ENCODE measurements around the gene MEP1B. TPM values are rescaled to one million over a fixed set of nuclear protein-coding genes. Genes with fewer than 3 reads are reported as not detected.

Gene MEP1B
- total and polyA plus RNA-seq, 4 experiments from 2014 or later = not detected

DNA sequence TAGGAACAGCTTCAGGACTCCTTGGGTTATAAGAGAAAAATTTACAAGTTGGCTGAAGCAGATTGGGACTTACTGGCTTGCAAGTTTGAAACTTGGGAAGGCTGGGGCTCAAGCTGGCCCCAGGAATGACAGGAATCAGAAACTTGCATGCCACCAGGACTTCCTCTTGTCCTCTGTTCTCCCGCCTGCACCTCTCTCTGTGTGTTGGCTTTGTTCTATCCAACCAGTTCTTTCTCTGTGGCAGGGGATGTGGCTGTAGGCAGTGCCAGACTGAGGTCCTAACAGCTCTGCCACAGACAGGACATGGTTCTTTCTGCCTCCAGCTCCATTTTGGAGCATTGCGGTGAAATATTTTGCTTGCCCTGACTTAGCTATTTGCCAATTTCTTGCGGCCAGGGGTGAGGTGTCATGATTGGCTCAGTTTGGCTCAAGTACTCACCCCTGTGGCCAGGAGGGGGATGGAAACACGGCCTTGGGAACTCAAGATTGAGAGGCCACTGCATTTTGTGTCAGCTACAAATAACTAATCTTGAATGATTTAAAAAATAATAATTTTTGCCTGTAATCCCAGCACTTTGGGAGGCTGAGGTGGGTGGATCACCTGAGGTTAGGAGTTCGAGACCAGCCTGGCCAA, 48.9 kb downstream of the MEP1B start:
- H3K36me3 Mint-ChIP-seq = no peaks in the 10 kb centered on the region
- CTCF ChIA-PET (ENCODE audit: partially characterized antibody) = no interaction called here
- no peaks in the 10 kb centered on the region for H3K4me1 Mint-ChIP-seq
- Histone ChIP-seq H3K4me3 (ENCODE audit: low read length in 2 of 2) (no peak overlapping the region), H3K27ac (ENCODE audit: low read depth, low read length) (no peak overlapping the region), H3K36me3 (ENCODE audit: insufficient read depth, low read length) (no peaks in the 10 kb centered on the region), H3K9me3 (ENCODE audit: control insufficient read depth in 1 of 2, low read length in 2 of 2) (no peaks in the 10 kb centered on the region), H3K27me3 (ENCODE audit: insufficient read depth, low read length) (no peaks in the 10 kb centered on the region), H3K4me1 (ENCODE audit: insufficient read depth, low read length) (no peaks in the 10 kb centered on the region)
- no peak overlapping the region for H3K27ac Mint-ChIP-seq
- intact Hi-C loops (cut with micrococcal nuclease) = no loop called here
- POLR2A ChIA-PET (ENCODE audit: partially characterized antibody) = no interaction called here
- peaks cover 7 to 10% of the 10 kb centered on the region in 2 donors for H3K27me3 Mint-ChIP-seq
- no peak for DNase-seq
- no peak overlapping the region for H3K4me3 Mint-ChIP-seq
- peaks cover 0 to 4% (median 2%) of the 10 kb centered on the region in 8 donors for H3K9me3 Mint-ChIP-seq

DNA sequence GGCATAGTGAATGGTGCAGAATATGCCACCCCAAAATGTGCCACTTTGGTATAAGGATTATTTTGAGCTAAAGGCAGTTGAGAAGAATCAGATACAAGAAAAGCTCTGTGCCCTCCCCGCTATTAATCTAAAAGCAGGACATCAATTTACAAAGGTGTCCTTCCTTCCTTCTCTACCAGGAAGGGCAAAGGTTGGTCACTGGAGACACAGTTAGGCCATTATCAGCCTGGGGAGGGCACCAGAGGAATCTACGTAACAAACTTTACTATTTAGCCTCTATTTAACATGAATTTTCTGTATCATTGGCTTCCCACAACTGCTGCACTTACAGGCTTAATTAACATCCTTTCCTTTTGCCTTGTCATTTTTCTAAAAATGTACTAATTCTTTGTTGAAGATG, 52.6 kb downstream of the MEP1B start:
- H3K4me3 ChIP-seq (ENCODE audit: low read length in 2 of 2) = no peak overlapping the region
- no peaks in the 10 kb centered on the region for H3K36me3 ChIP-seq (ENCODE audit: insufficient read depth, low read length)
- H3K4me1 ChIP-seq (ENCODE audit: insufficient read depth, low read length) = no peaks in the 10 kb centered on the region
- ChIA-PET POLR2A (ENCODE audit: partially characterized antibody) (no interaction called here), CTCF (ENCODE audit: partially characterized antibody) (no interaction called here)
- H3K9me3 ChIP-seq (ENCODE audit: control insufficient read depth in 1 of 2, low read length in 2 of 2) = no peaks in the 10 kb centered on the region
- no peak overlapping the region for H3K4me3 Mint-ChIP-seq
- no peaks in the 10 kb centered on the region for H3K4me1 Mint-ChIP-seq
- no peaks in the 10 kb centered on the region for H3K27me3 ChIP-seq (ENCODE audit: insufficient read depth, low read length)
- H3K27ac Mint-ChIP-seq = no peak overlapping the region
- no peaks in the 10 kb centered on the region for H3K36me3 Mint-ChIP-seq
- H3K27ac ChIP-seq (ENCODE audit: low read depth, low read length) = no peak overlapping the region
- no peak for DNase-seq
- H3K9me3 Mint-ChIP-seq = no peaks in the 10 kb centered on the region
- H3K27me3 Mint-ChIP-seq = peaks cover 4 to 11% of the 10 kb centered on the region in 2 donors
- intact Hi-C loops (cut with micrococcal nuclease) = no loop called here

DNA sequence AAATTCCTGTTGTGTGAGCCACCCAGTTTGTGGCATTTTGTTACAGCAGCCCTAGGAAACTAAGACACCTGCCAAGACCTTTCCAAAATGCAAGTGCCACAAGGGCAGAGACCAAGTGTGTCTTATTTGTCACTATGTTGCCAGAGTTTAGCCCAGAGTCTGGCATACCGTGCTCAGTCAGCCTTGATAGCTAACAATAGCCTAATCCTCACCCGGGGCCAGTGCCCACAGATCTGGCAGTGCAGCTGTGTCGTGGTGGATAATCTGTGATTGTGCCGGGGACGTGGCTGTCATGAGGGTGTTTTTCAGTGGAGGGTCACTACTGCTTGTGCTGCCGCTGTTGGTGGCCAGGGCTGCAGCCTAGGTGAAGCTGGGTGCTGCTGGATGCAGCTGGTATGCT, 53.5 kb downstream of the MEP1B start:
- no peaks in the 10 kb centered on the region for H3K9me3 Mint-ChIP-seq
- Histone ChIP-seq H3K4me3 (ENCODE audit: low read length in 2 of 2) (no peak overlapping the region), H3K27ac (ENCODE audit: low read depth, low read length) (no peak overlapping the region), H3K36me3 (ENCODE audit: insufficient read depth, low read length) (no peaks in the 10 kb centered on the region), H3K27me3 (ENCODE audit: insufficient read depth, low read length) (no peaks in the 10 kb centered on the region), H3K9me3 (ENCODE audit: control insufficient read depth in 1 of 2, low read length in 2 of 2) (no peaks in the 10 kb centered on the region), H3K4me1 (ENCODE audit: insufficient read depth, low read length) (no peaks in the 10 kb centered on the region)
- no peak for DNase-seq
- no peaks in the 10 kb centered on the region for H3K36me3 Mint-ChIP-seq
- intact Hi-C loops (cut with micrococcal nuclease) = no loop called here
- CTCF ChIA-PET (ENCODE audit: partially characterized antibody) = no interaction called here
- H3K27ac Mint-ChIP-seq = no peak overlapping the region
- H3K4me1 Mint-ChIP-seq = no peaks in the 10 kb centered on the region
- H3K4me3 Mint-ChIP-seq = no peak overlapping the region
- peaks cover 2 to 9% of the 10 kb centered on the region in 2 donors for H3K27me3 Mint-ChIP-seq
- POLR2A ChIA-PET (ENCODE audit: partially characterized antibody) = no interaction called here

DNA sequence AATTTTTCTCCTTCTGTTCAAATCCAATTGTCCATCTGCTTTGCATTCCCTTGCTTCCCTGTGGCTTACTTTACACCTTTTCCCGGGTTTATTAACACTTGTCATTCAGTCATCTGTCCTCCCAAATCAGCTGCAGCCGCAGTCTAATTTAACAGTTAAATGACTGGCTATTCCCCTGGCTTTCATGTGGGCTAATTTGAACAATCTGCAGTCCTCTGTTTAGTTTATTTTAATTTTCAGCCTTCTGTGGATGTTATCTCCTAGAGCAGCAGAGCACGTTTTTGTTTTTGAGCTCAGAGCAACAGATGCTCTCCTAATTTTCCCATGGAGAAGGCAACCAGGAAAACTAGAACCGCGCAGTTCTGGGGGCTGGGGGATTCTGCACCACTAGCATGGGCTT, 55.0 kb downstream of the MEP1B start:
- CTCF ChIA-PET (ENCODE audit: partially characterized antibody) = no interaction called here
- Mint-ChIP-seq H3K36me3 (no peaks in the 10 kb centered on the region), H3K27me3 (peaks cover 9 to 14% of the 10 kb centered on the region in 2 donors), H3K4me3 (no peak overlapping the region), H3K27ac (no peak overlapping the region), H3K4me1 (no peaks in the 10 kb centered on the region), H3K9me3 (no peaks in the 10 kb centered on the region)
- no peaks in the 10 kb centered on the region for H3K9me3 ChIP-seq (ENCODE audit: control insufficient read depth in 1 of 2, low read length in 2 of 2)
- H3K4me1 ChIP-seq (ENCODE audit: insufficient read depth, low read length) = no peaks in the 10 kb centered on the region
- no peak overlapping the region for H3K27ac ChIP-seq (ENCODE audit: low read depth, low read length)
- POLR2A ChIA-PET (ENCODE audit: partially characterized antibody) = no interaction called here
- no peak overlapping the region for H3K4me3 ChIP-seq (ENCODE audit: low read length in 2 of 2)
- intact Hi-C loops (cut with micrococcal nuclease) = no loop called here
- no peaks in the 10 kb centered on the region for H3K27me3 ChIP-seq (ENCODE audit: insufficient read depth, low read length)
- no peak for DNase-seq
- H3K36me3 ChIP-seq (ENCODE audit: insufficient read depth, low read length) = no peaks in the 10 kb centered on the region

DNA sequence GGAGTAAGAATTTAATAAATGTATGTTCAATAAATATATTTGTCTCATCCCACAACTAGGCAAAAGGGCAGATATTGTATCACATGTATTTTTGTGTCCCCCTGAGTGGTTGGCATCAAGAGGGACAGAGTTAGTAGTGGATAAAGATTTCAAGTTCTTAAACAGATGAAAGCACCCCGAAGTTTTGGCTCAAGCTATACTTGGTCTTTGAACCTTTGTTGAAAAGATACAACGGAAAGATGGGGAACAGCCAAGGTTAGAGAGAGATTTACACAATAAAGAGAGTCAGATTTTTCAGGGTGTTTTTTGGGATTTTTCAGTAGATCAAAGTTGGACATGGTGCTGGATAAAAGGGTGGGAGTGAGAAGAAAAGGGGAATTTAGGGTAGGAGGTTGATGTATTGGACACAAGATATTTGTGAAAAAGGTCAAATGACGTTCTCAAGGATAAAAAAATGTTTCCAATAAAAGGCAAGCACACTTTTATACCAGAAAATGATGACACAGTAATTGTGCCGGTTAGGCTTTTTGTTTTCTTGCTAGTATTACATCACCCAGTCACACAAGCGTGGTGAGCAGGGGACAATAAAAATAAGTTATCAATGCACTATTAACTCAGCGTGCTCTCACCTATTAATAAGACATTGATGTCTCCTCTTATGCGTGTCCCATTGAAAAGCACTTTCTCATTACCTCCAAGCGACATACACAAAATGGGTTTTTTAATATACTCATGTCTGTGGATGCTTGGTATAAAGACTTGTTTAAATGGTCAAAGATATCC, 59.5 kb downstream of the MEP1B start:
- POLR2A ChIA-PET (ENCODE audit: partially characterized antibody) = no interaction called here
- H3K36me3 Mint-ChIP-seq = no peaks in the 10 kb centered on the region

DNA sequence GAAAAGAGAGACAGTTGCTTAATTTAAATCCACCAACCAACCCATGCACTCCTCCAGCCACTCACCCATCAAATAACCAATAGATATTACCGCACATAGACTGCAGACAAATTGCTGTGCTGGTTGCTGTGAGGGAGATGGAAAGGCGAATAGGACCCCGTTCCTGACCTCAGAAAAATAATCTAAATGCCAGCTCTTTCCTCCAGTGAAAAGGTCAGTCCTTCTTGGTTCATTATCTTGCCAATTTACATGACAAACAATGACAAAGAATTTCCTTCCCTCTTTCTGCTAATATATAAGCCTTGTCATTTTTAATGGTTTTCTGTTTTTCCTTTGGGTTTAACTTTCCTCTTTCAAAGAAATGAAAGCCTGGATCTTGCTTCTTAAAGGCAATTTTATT, 61.6 kb downstream of the MEP1B start:
- Histone ChIP-seq H3K4me1 (ENCODE audit: insufficient read depth, low read length) (no peaks in the 10 kb centered on the region), H3K36me3 (ENCODE audit: insufficient read depth, low read length) (no peaks in the 10 kb centered on the region), H3K27ac (ENCODE audit: low read depth, low read length) (no peak overlapping the region), H3K27me3 (ENCODE audit: insufficient read depth, low read length) (no peaks in the 10 kb centered on the region), H3K9me3 (ENCODE audit: control insufficient read depth in 1 of 2, low read length in 2 of 2) (no peaks in the 10 kb centered on the region), H3K4me3 (ENCODE audit: low read length in 2 of 2) (no peak overlapping the region)
- DNase-seq = no peak
- CTCF ChIA-PET (ENCODE audit: partially characterized antibody) = interaction anchor here (1.1 kb wide), 2 partner anchors 20 to 23 kb away, joined by 3 to 4 read pairs; no protein-coding TSS in a partner anchor
- Mint-ChIP-seq H3K27ac (no peak overlapping the region), H3K36me3 (no peaks in the 10 kb centered on the region), H3K4me1 (no peaks in the 10 kb centered on the region), H3K27me3 (peaks cover 22 to 26% of the 10 kb centered on the region in 2 donors), H3K9me3 (no peaks in the 10 kb centered on the region), H3K4me3 (no peak overlapping the region)
- POLR2A ChIA-PET (ENCODE audit: partially characterized antibody) = no interaction called here
- intact Hi-C loops (cut with micrococcal nuclease) = no loop called here

More for the DNA sequence above, 59.5 kb downstream of the MEP1B start:
- H3K4me3 Mint-ChIP-seq = no peak overlapping the region
- H3K27me3 Mint-ChIP-seq = peaks cover 21 to 24% of the 10 kb centered on the region in 2 donors
- H3K27ac Mint-ChIP-seq = no peak overlapping the region
- no peaks in the 10 kb centered on the region for H3K4me1 ChIP-seq (ENCODE audit: insufficient read depth, low read length)
- no peaks in the 10 kb centered on the region for H3K9me3 ChIP-seq (ENCODE audit: control insufficient read depth in 1 of 2, low read length in 2 of 2)
- DNase-seq = no peak
- intact Hi-C loops (cut with micrococcal nuclease) = no loop called here
- CTCF ChIA-PET (ENCODE audit: partially characterized antibody) = interaction anchor here (1.1 kb wide), 1 partner anchor 11 kb away, joined by 4 read pairs; no protein-coding TSS in a partner anchor
- H3K4me3 ChIP-seq (ENCODE audit: low read length in 2 of 2) = no peak overlapping the region
- H3K4me1 Mint-ChIP-seq = no peaks in the 10 kb centered on the region
- H3K27ac ChIP-seq (ENCODE audit: low read depth, low read length) = no peak overlapping the region
- no peaks in the 10 kb centered on the region for H3K36me3 ChIP-seq (ENCODE audit: insufficient read depth, low read length)
- no peaks in the 10 kb centered on the region for H3K9me3 Mint-ChIP-seq
- H3K27me3 ChIP-seq (ENCODE audit: insufficient read depth, low read length) = no peaks in the 10 kb centered on the region

DNA sequence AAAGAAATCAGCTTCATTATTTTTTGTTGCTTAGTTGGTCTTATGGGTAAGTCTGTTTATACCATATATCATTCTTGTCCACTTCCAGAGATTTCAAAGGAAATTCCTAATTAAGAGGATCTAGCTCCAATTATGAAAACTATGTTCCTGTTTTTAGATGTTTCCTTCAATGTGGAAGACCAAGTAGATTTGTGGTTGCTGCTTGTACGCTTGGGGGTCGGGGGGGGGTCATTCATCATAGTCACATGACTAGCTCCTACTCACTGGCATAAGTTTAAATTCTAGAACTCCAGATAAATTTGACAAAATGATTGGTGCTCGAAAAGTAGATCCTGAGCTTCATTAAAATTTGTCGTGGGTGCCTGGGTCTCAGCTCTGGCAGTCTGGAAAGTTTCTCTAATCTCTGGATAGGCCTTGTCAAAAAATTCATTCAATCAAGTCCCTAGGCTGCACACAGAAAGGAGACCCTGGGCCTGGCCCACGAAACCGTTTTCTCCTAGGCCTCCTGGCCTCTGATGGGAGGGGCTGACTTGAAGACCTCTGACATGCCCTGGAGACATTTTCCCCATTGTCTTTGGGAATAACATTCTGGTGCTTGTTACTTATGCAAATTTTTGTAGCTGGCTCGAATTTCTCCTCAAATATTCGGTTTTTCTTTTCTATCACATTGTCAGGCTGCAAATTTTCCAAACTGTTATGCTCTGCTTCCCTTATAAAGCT, 62.5 kb downstream of the MEP1B start:
- H3K4me3 Mint-ChIP-seq = no peak overlapping the region
- DNase-seq = no peak
- Histone ChIP-seq H3K9me3 (ENCODE audit: control insufficient read depth in 1 of 2, low read length in 2 of 2) (no peaks in the 10 kb centered on the region), H3K27me3 (ENCODE audit: insufficient read depth, low read length) (no peaks in the 10 kb centered on the region), H3K4me1 (ENCODE audit: insufficient read depth, low read length) (no peaks in the 10 kb centered on the region), H3K36me3 (ENCODE audit: insufficient read depth, low read length) (no peaks in the 10 kb centered on the region), H3K27ac (ENCODE audit: low read depth, low read length) (no peak overlapping the region), H3K4me3 (ENCODE audit: low read length in 2 of 2) (no peak overlapping the region)
- no peaks in the 10 kb centered on the region for H3K9me3 Mint-ChIP-seq
- intact Hi-C loops (cut with micrococcal nuclease) = no loop called here
- H3K36me3 Mint-ChIP-seq = no peaks in the 10 kb centered on the region
- H3K27me3 Mint-ChIP-seq = peaks cover 26 to 27% of the 10 kb centered on the region in 2 donors
- POLR2A ChIA-PET (ENCODE audit: partially characterized antibody) = no interaction called here
- no peaks in the 10 kb centered on the region for H3K4me1 Mint-ChIP-seq
- H3K27ac Mint-ChIP-seq = no peak overlapping the region
- CTCF ChIA-PET (ENCODE audit: partially characterized antibody) = interaction anchor here (1.1 kb wide), 2 partner anchors 19 to 22 kb away, joined by 3 to 4 read pairs; no protein-coding TSS in a partner anchor

Measured in CD4-positive, alpha-beta memory T cell (primary cell).